ENCODE measurements around the gene NPIPA7. TPM values are rescaled to one million over a fixed set of nuclear protein-coding genes. Genes with fewer than 3 reads are reported as not detected.
"Not testable (repeated sequence)": the region's sequence is repeated elsewhere in the genome, so short reads cannot be mapped to it uniquely, and the experiment has no call there.

NPIPA7 gene
- total and polyA plus RNA-seq, 4 experiments from 2014 or later, result 1.2 to 11.2 (median 10.3) TPM; not detected in 1

DNA sequence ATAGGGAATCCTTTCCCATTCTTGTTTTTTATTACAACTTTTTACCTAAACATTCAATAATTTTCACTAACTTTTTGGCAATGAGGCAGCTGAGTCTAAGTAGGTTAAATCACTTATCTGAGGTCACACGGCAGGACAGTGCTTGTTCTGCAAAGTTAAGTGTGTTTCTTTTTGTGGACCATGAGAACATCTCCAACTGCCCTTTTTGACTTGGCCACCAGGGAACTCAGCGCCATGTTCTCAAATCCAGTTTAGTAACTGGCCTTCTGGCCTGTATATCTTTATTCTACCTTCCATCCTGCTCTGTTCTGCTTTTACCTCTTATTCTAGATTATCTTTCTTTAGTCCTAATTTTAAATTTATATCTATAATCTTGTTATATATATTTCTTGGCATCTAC is 23.4 kb downstream of the NPIPA7 start:
- intact Hi-C loops (cut with micrococcal nuclease); H3K36me3 Mint-ChIP-seq; H3K27me3 Mint-ChIP-seq; DNase-seq; POLR2A ChIA-PET (ENCODE audit: partially characterized antibody); H3K9me3 Mint-ChIP-seq; H3K4me3 ChIP-seq (ENCODE audit: low read length in 2 of 2); H3K4me1 Mint-ChIP-seq; H3K9me3 ChIP-seq (ENCODE audit: control insufficient read depth in 1 of 2, low read length in 2 of 2); H3K27ac ChIP-seq (ENCODE audit: low read depth, low read length); H3K4me3 Mint-ChIP-seq; H3K36me3 ChIP-seq (ENCODE audit: insufficient read depth, low read length); H3K27ac Mint-ChIP-seq; H3K27me3 ChIP-seq (ENCODE audit: insufficient read depth, low read length); CTCF ChIA-PET (ENCODE audit: partially characterized antibody); H3K4me1 ChIP-seq (ENCODE audit: insufficient read depth, low read length): not testable (repeated sequence)

DNA sequence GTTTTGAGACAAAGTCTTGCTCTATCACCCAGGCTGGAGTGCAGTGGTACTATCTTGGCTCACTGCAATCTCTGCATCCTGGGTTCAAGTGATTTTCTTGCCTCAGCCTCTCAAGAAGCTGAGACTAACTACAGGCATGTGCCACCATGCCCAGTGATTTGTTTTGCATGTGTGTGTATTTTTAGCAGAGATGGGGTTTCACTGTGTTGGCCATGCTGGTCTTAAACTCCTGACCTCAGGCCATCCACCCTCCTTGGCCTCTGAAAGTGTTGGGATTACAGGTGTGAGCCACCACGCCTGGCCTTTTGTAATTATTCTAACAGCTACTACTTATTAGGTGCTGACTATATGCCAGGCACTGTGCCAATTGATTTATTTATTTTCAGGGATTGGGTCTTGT is 25.3 kb downstream of the NPIPA7 start:
- POLR2A ChIA-PET (ENCODE audit: partially characterized antibody); H3K9me3 ChIP-seq (ENCODE audit: control insufficient read depth in 1 of 2, low read length in 2 of 2); DNase-seq; H3K4me3 ChIP-seq (ENCODE audit: low read length in 2 of 2); H3K4me1 Mint-ChIP-seq; intact Hi-C loops (cut with micrococcal nuclease); H3K27me3 Mint-ChIP-seq; H3K27ac ChIP-seq (ENCODE audit: low read depth, low read length); CTCF ChIA-PET (ENCODE audit: partially characterized antibody); H3K27ac Mint-ChIP-seq; H3K4me3 Mint-ChIP-seq; H3K9me3 Mint-ChIP-seq; H3K4me1 ChIP-seq (ENCODE audit: insufficient read depth, low read length); H3K27me3 ChIP-seq (ENCODE audit: insufficient read depth, low read length); H3K36me3 ChIP-seq (ENCODE audit: insufficient read depth, low read length); H3K36me3 Mint-ChIP-seq: not testable (repeated sequence)

DNA sequence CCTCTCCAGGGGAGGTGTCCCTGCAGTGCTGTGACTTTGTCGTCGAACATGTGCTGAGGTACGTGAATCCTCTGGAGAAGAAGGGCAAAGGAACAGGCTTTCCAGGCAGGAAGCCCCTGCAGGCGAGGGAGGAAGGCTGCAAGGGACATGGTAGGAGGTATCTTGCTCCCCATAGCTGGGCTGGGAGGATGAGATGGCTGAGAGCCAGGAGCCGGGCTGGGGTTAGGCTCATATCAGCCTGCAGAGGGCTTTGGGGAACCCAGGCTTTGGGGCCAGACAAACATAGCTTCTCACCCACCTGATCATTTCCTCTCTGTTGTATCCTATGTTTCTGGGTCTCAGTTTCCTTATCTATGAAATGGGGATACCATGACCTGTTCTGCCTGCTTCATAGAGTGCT is 26.5 kb downstream of the NPIPA7 start:
- DNase-seq; H3K36me3 ChIP-seq (ENCODE audit: insufficient read depth, low read length); H3K27me3 Mint-ChIP-seq; CTCF ChIA-PET (ENCODE audit: partially characterized antibody); H3K4me1 ChIP-seq (ENCODE audit: insufficient read depth, low read length); H3K36me3 Mint-ChIP-seq; H3K9me3 Mint-ChIP-seq; H3K27ac ChIP-seq (ENCODE audit: low read depth, low read length); intact Hi-C loops (cut with micrococcal nuclease); POLR2A ChIA-PET (ENCODE audit: partially characterized antibody); H3K27me3 ChIP-seq (ENCODE audit: insufficient read depth, low read length); H3K9me3 ChIP-seq (ENCODE audit: control insufficient read depth in 1 of 2, low read length in 2 of 2); H3K4me3 Mint-ChIP-seq; H3K4me3 ChIP-seq (ENCODE audit: low read length in 2 of 2); H3K27ac Mint-ChIP-seq; H3K4me1 Mint-ChIP-seq: not testable (repeated sequence)

DNA sequence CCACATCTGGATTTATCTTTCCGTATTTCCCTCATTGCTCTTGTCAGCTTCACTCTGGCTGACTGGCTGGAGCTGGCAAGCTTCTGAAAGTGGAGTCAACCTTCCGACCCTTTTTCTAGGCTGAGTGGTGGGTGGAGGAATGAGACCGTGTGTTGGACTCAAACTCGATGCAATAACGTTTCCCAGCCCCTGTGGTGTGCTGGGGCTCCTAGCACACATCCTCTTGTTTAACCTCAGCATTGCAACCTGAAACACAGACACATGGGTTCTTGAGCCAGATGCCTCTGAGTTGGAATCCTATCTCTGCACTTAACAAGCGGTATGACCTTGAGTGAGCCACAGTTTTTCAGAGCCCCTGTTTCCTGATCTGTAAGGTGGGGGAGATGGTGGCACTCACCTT is 29.5 kb downstream of the NPIPA7 start:
- H3K27ac ChIP-seq (ENCODE audit: low read depth, low read length); POLR2A ChIA-PET (ENCODE audit: partially characterized antibody); H3K27ac Mint-ChIP-seq; H3K36me3 Mint-ChIP-seq; H3K4me1 ChIP-seq (ENCODE audit: insufficient read depth, low read length); DNase-seq; H3K27me3 ChIP-seq (ENCODE audit: insufficient read depth, low read length); CTCF ChIA-PET (ENCODE audit: partially characterized antibody); H3K36me3 ChIP-seq (ENCODE audit: insufficient read depth, low read length); intact Hi-C loops (cut with micrococcal nuclease); H3K27me3 Mint-ChIP-seq; H3K9me3 ChIP-seq (ENCODE audit: control insufficient read depth in 1 of 2, low read length in 2 of 2); H3K4me3 ChIP-seq (ENCODE audit: low read length in 2 of 2); H3K4me1 Mint-ChIP-seq; H3K4me3 Mint-ChIP-seq; H3K9me3 Mint-ChIP-seq: not testable (repeated sequence)

DNA sequence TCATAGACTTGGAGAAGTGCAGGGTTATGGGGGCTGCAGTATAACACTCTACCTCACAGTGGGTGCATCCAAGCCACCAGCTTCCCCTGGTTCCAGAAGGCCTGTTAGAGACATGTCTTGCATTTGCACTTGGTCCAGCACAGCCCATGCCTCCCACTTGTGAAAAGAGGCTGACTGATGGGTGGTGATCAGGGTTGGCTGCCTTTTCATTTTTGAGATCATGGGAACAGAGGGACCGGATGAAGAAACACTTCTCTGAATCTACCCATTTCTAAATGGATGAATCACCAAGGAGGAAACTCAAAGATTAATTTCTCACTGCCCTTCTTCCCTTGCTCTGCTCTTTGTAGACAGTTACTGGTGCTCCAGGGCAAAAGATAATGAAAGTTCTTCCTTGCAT is 34.8 kb downstream of the NPIPA7 start:
- H3K9me3 Mint-ChIP-seq; POLR2A ChIA-PET (ENCODE audit: partially characterized antibody); intact Hi-C loops (cut with micrococcal nuclease); H3K27me3 Mint-ChIP-seq; H3K4me3 Mint-ChIP-seq; DNase-seq; H3K27ac ChIP-seq (ENCODE audit: low read depth, low read length); H3K27ac Mint-ChIP-seq; H3K4me1 ChIP-seq (ENCODE audit: insufficient read depth, low read length); H3K36me3 Mint-ChIP-seq; H3K36me3 ChIP-seq (ENCODE audit: insufficient read depth, low read length); H3K4me1 Mint-ChIP-seq; H3K9me3 ChIP-seq (ENCODE audit: control insufficient read depth in 1 of 2, low read length in 2 of 2); H3K27me3 ChIP-seq (ENCODE audit: insufficient read depth, low read length); H3K4me3 ChIP-seq (ENCODE audit: low read length in 2 of 2); CTCF ChIA-PET (ENCODE audit: partially characterized antibody): not testable (repeated sequence)

DNA sequence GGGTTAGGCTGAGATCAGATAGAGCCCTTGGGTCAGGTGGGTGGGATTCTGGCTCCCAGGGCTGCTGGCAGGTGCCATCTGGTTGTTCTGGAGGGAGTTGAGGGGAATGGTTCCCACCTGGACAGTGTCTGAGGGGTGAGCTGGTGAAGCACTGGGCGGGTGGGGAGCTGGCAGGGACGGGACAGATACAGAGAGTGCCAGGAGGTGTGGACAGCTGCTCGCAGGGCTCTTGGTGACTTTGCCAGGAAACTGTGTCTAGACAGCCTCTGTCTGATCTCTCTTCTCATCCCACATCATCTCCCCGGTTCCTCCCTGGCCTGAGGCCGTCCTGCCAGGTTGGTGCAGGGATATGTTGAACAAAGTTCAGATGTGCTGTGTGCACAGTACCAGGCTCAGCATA is 38.1 kb downstream of the NPIPA7 start:
- H3K36me3 ChIP-seq (ENCODE audit: insufficient read depth, low read length); H3K4me3 Mint-ChIP-seq; H3K4me3 ChIP-seq (ENCODE audit: low read length in 2 of 2); intact Hi-C loops (cut with micrococcal nuclease); H3K36me3 Mint-ChIP-seq; DNase-seq; H3K4me1 Mint-ChIP-seq; H3K27me3 ChIP-seq (ENCODE audit: insufficient read depth, low read length); H3K9me3 ChIP-seq (ENCODE audit: control insufficient read depth in 1 of 2, low read length in 2 of 2); POLR2A ChIA-PET (ENCODE audit: partially characterized antibody); CTCF ChIA-PET (ENCODE audit: partially characterized antibody); H3K27me3 Mint-ChIP-seq; H3K27ac Mint-ChIP-seq; H3K4me1 ChIP-seq (ENCODE audit: insufficient read depth, low read length); H3K27ac ChIP-seq (ENCODE audit: low read depth, low read length); H3K9me3 Mint-ChIP-seq: not testable (repeated sequence)

DNA sequence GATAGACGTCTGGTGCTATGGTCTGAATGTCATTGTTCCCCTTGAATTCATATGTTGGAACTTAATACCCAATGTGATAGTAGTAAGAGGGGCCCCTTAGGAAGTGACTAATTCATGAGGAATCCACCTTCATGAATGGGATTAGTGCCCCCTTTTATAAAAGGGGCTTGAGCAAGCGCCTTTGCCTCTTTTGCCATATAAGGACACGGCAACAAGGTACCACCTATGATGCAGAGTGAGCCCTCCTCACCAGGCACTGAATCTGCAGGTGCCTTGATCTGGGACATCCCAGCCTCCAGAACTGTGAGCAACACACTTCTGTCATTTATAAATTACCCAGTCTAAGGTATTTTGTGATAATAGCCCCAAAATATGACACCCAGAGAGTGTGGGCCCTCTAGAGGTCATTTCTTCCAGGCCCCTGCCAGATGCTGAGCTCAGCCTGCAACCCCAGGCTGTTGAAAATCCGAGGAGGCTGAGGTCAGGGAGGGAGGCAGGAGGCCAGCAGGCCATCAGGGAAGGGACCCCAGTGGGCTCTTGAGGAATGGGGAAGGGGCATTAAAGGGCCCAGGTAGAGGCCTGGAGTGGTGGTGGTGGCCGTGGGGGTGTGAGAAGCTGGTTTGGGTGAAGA is 39.1 kb downstream of the NPIPA7 start:
- H3K4me3 ChIP-seq (ENCODE audit: low read length in 2 of 2); H3K36me3 ChIP-seq (ENCODE audit: insufficient read depth, low read length); H3K27me3 ChIP-seq (ENCODE audit: insufficient read depth, low read length); H3K9me3 Mint-ChIP-seq; H3K9me3 ChIP-seq (ENCODE audit: control insufficient read depth in 1 of 2, low read length in 2 of 2); H3K27ac Mint-ChIP-seq; H3K27me3 Mint-ChIP-seq; H3K4me1 ChIP-seq (ENCODE audit: insufficient read depth, low read length); H3K4me1 Mint-ChIP-seq; H3K4me3 Mint-ChIP-seq; CTCF ChIA-PET (ENCODE audit: partially characterized antibody); DNase-seq; H3K36me3 Mint-ChIP-seq; intact Hi-C loops (cut with micrococcal nuclease); H3K27ac ChIP-seq (ENCODE audit: low read depth, low read length); POLR2A ChIA-PET (ENCODE audit: partially characterized antibody): not testable (repeated sequence)

DNA sequence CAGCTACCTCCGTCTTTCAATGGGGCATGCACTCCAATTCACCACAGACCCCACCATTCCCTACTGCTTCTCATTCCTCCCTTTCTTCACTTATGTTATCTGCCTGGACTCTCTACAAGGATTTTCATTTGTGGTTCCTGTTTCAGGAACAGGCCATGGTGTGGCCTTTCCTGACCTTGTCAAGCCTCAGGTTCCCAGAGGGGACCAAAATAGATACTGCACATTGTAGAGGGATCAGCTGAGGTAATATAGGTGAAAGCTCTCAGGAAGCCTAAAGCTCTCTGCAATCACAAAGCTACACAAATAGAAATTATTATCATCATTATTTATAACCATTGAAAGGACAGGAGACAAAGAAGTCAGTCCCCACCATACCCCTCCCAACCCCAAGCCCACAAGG is 41.6 kb downstream of the NPIPA7 start:
- H3K27ac ChIP-seq (ENCODE audit: low read depth, low read length); H3K36me3 Mint-ChIP-seq; H3K9me3 ChIP-seq (ENCODE audit: control insufficient read depth in 1 of 2, low read length in 2 of 2); H3K9me3 Mint-ChIP-seq; H3K36me3 ChIP-seq (ENCODE audit: insufficient read depth, low read length); H3K4me1 Mint-ChIP-seq; DNase-seq; H3K4me3 Mint-ChIP-seq; POLR2A ChIA-PET (ENCODE audit: partially characterized antibody); H3K27ac Mint-ChIP-seq; H3K27me3 Mint-ChIP-seq; H3K27me3 ChIP-seq (ENCODE audit: insufficient read depth, low read length); intact Hi-C loops (cut with micrococcal nuclease); H3K4me3 ChIP-seq (ENCODE audit: low read length in 2 of 2); CTCF ChIA-PET (ENCODE audit: partially characterized antibody); H3K4me1 ChIP-seq (ENCODE audit: insufficient read depth, low read length): not testable (repeated sequence)

All from CD4-positive, alpha-beta memory T cell (primary cell).